Activated CD4-positive, CD25-positive, alpha-beta regulatory T cell treated with anti-CD3 and anti-CD28 coated beads, Interleukin-2, amount 50 U/mL, for 72 hours (primary cell): ENCODE results near the gene CCDC33.

Experiments
- DNase-seq: peaks from one replicate; pipeline ENCODE4 v3.0.0; 2021

CCDC33 gene

GRCh38 chr15:74291101-74292071, 55.3 kb downstream of the CCDC33 start:
- DNase-seq, result peak; percentile 75

GRCh38 chr15:74293021-74293810, 57.1 kb downstream of the CCDC33 start:
- DNase-seq, result no peak

GRCh38 chr15:74294010-74294409, 57.9 kb downstream of the CCDC33 start:
- no peak for DNase-seq

- no peak for DNase-seq
These were observed 59.7 kb downstream of the CCDC33 start for GRCh38 chr15:74295800-74296199.

GRCh38 chr15:74297887-74298286, 61.8 kb downstream of the CCDC33 start:
- no peak for DNase-seq

GRCh38 chr15:74300057-74300795, 64.1 kb downstream of the CCDC33 start:
- no peak for DNase-seq

- no peak for DNase-seq
These were observed 65.6 kb downstream of the CCDC33 start for GRCh38 chr15:74301583-74302361.

- no peak for DNase-seq
These were observed 66.8 kb downstream of the CCDC33 start for GRCh38 chr15:74302821-74303359.

GRCh38 chr15:74303741-74304309, 67.7 kb downstream of the CCDC33 start:
- DNase-seq, result no peak

GRCh38 chr15:74304431-74304830, 68.3 kb downstream of the CCDC33 start:
- DNase-seq, result no peak

- DNase-seq, result no peak
These were observed 69.6 kb downstream of the CCDC33 start for GRCh38 chr15:74305687-74306086.

GRCh38 chr15:74306781-74307217, 70.7 kb downstream of the CCDC33 start:
- no peak for DNase-seq

GRCh38 chr15:74307827-74308811, 72.0 kb downstream of the CCDC33 start:
- DNase-seq, result no peak

- DNase-seq, result no peak
These were observed 75.8 kb downstream of the CCDC33 start for GRCh38 chr15:74311734-74312444.

GRCh38 chr15:74312445-74313007, 76.4 kb downstream of the CCDC33 start:
- DNase-seq, result no peak

- no peak for DNase-seq
These were observed 77.8 kb downstream of the CCDC33 start for GRCh38 chr15:74313889-74314288.

- DNase-seq, result no peak
These were observed 78.8 kb downstream of the CCDC33 start for GRCh38 chr15:74314795-74315438.

GRCh38 chr15:74315626-74316025, 79.5 kb downstream of the CCDC33 start:
- DNase-seq, result no peak

- no peak for DNase-seq
These were observed 80.0 kb downstream of the CCDC33 start for GRCh38 chr15:74316141-74316540.
